Measurements from ENCODE around the gene PYCR2.
"Not testable (repeated sequence)": the region's sequence is repeated elsewhere in the genome, so short reads cannot be mapped to it uniquely, and the experiment has no call there.

The PYCR2 gene

DNA sequence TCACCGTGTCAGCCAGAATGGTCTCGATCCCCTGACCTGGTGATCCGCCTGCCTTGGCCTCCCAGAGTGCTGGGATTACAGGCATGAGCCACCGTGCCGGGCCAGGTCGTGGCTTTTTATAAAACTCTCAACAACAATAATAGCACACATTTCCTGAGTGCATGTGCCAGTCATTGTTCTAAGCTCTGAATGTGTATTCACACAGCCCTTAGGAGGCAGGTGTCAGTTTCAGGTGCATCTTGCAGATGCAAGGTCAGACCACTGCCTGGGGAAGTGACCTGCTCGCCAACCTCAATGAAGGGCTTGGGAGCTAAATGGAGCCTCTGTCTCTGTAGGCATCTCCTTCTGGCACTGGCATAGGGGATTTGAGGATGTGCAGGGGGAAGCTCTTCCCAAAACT, 18.5 kb upstream of the PYCR2 start:
- in situ Hi-C loops (cut with HindIII; ENCODE audit: low sequenced_read_pairs): no loop called here
- no peak overlapping the region for H3K4me3 ChIP-seq (ENCODE audit: low read depth, low read length)
- no peak for TF ChIP-seq CTCF (IDR thresholded peaks at IDR 0.05; ENCODE audit: low read depth, low read length, missing control alignments)
- DNase-seq (ENCODE audit: low read depth): no peak

DNA sequence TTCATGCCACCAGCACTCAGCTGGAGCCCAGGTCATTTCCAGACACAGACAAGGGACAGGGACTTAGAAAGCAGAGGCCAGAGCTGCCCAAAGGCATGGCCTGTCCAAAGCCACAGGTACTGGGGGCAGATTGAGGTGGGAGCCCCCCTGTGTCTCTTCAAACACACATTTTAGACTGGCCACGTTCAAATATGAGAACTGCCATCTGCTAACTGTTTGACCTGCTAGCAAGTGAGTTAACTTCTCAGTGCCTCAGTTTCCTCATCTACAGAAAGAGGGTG, 17.8 kb upstream of the PYCR2 start:
- no peak for DNase-seq (ENCODE audit: low read depth)
- in situ Hi-C loops (cut with HindIII; ENCODE audit: low sequenced_read_pairs): no loop called here
- no peak for TF ChIP-seq CTCF (IDR thresholded peaks at IDR 0.05; ENCODE audit: low read depth, low read length, missing control alignments)
- H3K4me3 ChIP-seq (ENCODE audit: low read depth, low read length): no peak overlapping the region

GRCh38 chr1:225941187-225941941, 17.3 kb upstream of the PYCR2 start, which contains the start of gene LEFTY2:
Gene LEFTY2 (minus strand): TSS chr1:225941220. CDS start chr1:225941140, 80 bp downstream.
- H3K4me3 ChIP-seq (ENCODE audit: low read depth, low read length): no peak within 1 kb of the TSS
- TF ChIP-seq CTCF (IDR thresholded peaks at IDR 0.05; ENCODE audit: low read depth, low read length, missing control alignments): no peak
- in situ Hi-C loops (cut with HindIII; ENCODE audit: low sequenced_read_pairs): no loop called here
- no peak for DNase-seq (ENCODE audit: low read depth)

DNA sequence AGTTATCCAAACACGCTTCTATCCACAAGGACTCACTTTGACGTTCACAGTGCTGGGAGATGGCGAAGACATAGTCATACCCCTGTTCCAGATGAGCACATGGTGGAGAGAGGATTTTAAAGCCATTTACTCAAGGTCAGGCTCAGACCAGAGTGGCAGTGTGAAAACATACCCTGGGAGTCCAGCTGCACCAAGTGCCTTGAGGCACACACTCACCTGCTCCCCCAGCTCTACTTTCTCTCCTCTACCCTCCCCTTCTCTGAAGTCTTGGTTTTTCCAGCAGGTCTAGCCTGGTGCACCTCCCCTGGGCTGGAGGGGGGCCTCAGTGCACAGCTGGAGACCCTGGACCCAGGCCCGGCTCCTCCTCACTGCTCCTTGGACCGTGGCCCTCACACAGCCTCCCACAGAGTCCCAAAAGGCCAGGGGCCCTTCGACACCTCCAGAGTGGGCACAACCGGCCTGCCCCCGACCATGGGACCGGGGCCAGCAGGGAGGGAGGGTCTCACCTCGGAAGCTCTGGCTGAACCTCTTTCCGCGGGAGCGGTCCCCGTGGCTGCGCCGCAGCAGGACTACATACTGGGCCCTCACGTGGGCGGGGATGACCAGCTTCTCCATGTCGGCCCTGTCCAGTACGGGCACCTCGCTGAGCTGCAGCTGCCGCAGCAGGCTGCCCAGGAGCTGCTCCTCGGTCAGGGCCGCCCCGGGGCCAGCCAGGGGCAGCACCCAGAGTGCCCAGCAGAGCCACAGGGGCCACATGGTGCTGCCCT, 16.5 kb upstream of the PYCR2 start:
- in situ Hi-C loops (cut with HindIII; ENCODE audit: low sequenced_read_pairs): no loop called here
- H3K4me3 ChIP-seq (ENCODE audit: low read depth, low read length): no peak overlapping the region
- DNase-seq (ENCODE audit: low read depth): no peak
- TF ChIP-seq CTCF (IDR thresholded peaks at IDR 0.05; ENCODE audit: low read depth, low read length, missing control alignments): no peak

DNA sequence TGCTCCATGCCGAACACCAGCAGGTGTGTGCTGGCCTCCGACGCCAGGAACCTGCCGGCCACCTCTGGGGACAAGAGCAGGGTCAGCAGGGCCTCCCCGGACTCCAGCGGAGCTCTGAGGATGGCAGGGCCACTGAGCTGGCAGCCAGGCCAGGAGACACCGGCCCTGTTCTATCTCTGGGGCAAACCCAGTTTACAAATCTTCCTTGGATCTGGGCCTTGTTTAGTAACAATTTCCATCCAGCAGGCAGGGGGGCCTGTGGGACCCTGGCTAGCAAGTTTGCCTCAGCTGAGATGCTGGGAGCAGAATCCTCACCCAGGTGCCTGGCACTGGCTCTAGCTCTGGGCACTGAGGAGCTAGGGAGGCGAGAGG, 15.9 kb upstream of the PYCR2 start:
- DNase-seq (ENCODE audit: low read depth); H3K4me3 ChIP-seq (ENCODE audit: low read depth, low read length); in situ Hi-C loops (cut with HindIII; ENCODE audit: low sequenced_read_pairs): not testable (repeated sequence)

DNA sequence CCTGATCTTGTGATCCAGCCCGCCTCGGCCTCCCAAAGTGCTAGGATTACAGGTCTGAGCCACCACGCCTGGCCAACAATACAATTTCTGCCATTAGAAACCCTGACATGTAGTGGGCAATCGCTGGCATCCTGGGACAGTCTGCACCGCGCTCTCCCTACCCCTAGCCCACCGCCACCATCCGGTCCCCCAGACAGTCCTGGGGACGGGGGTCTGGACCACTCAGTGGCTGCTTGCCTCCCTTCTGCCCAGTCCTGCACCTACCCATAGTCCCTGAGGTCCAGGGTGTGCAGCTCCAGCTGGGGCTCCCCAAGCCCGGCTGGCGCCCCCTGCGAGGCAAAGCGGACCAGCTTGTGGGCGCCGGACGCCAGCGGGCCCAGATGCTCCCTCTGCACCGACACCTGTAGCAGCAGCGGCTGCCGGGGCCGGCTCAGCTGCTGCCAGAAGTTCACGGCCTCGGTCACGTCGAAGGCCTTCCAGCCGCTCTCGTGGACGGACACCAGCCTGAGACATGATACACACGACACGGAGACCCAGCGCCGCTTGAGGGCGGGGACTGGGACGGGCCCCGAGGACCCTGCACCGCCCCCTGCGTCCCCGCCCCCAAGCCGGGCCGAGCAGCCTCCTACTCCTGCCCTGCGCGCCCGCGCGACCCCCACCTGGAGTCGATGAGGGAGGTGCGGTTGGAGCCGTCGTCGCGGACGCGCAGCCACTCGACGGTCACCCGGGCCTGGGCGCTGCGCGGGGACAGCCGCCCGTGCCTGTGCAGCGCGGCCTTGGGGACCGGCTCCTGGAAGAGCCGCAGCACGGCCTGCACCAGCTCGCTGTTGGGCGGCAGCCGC, 15.3 kb upstream of the PYCR2 start:
- in situ Hi-C loops (cut with HindIII; ENCODE audit: low sequenced_read_pairs): not testable (repeated sequence)

DNA sequence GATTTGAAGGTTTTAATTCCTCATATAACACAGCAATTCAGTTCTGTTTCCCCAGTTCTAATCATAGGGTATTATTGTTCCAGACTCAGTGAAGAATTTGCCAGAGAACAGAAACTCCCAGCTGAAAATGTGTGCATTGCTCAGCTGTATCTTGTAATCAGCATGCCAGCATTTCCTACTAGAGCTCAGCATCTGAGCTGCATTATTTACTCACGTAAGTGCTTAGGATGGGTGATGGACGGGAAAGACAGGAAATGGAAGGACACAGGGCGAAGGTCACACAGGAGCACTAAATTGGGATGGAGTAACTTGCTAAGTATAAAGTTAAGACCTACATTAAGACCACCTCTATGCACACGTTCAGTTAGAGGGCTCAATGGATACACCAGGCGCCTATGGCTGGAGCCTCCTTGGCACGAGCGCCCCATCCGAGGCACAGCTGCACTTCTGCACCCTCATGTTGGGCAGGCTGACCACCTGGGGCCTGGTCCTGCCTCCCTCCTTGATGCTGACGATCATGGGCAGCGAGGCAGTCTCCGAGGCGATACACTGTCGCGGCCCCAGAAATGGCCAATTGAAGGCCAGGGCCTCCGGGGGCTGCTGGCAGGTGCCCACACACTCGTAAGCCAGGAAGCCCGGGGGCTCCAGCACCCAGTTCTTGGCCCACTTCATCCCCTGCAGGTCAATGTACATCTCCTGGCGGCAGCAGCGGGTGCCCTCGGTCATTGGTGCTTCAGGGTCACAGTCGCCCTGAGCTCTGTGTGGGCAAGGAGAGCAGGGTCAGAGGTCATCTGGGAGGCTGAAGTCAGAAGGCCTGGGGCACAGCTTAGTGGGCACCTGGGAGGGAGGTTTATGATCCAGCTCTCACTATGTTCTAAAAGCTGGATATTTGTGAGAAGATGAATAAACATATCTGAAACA, 13.3 kb upstream of the PYCR2 start:
- no peak for DNase-seq (ENCODE audit: low read depth)
- in situ Hi-C loops (cut with HindIII; ENCODE audit: low sequenced_read_pairs): no loop called here
- no peak overlapping the region for H3K4me3 ChIP-seq (ENCODE audit: low read depth, low read length)
- no peak for TF ChIP-seq CTCF (IDR thresholded peaks at IDR 0.05; ENCODE audit: low read depth, low read length, missing control alignments)

More for the DNA sequence above, 15.3 kb upstream of the PYCR2 start:
- not testable (repeated sequence) for H3K4me3 ChIP-seq (ENCODE audit: low read depth, low read length); DNase-seq (ENCODE audit: low read depth)

Measured in astrocyte of the cerebellum (primary cell).